GM19025 (cell line): Measurements from ENCODE around the gene PYGO2.

Experiments used
- ATAC-seq: cut with Tn5 transposase; IDR thresholded peaks from one replicate; pipeline ENCODE4 v1.9.1; 2021; ENCODE audit warnings: mild to moderate bottlenecking, low read depth, moderate library complexity; ENCODE audit not compliant: unreplicated experiment

The PYGO2 gene

GRCh38 chr1:154945962-154946850 lies 15.4 kb downstream of the PYGO2 start:
- no peak for ATAC-seq

GRCh38 chr1:154945160-154945961 lies 16.2 kb downstream of the PYGO2 start:
- ATAC-seq, result no peak

GRCh38 chr1:154944401-154945159 lies 17.0 kb downstream of the PYGO2 start:
- ATAC-seq, result no peak

- ATAC-seq, result no peak
Measured at GRCh38 chr1:154943649-154944400, 17.8 kb downstream of the PYGO2 start.

- no peak for ATAC-seq
Measured at GRCh38 chr1:154941333-154942013, 20.1 kb downstream of the PYGO2 start.

GRCh38 chr1:154940651-154941194 lies 20.9 kb downstream of the PYGO2 start:
- no peak for ATAC-seq

GRCh38 chr1:154940213-154940560 lies 21.4 kb downstream of the PYGO2 start:
- no peak for ATAC-seq

GRCh38 chr1:154938604-154939399 lies 22.8 kb downstream of the PYGO2 start:
- no peak for ATAC-seq

GRCh38 chr1:154937988-154938386 lies 23.6 kb downstream of the PYGO2 start:
- no peak for ATAC-seq

- ATAC-seq, result peak; percentile 47
Measured at GRCh38 chr1:154937085-154937987, 24.2 kb downstream of the PYGO2 start.

GRCh38 chr1:154936555-154937084 lies 25.0 kb downstream of the PYGO2 start, which contains the start of gene PMVK:
TSS of gene PMVK (minus strand) at chr1:154936719. CDS start at chr1:154936685, 34 bp downstream.
- peak; percentile 64 for ATAC-seq

- no peak for ATAC-seq
Measured at GRCh38 chr1:154935749-154936554, 25.6 kb downstream of the PYGO2 start.

- ATAC-seq, result no peak
Measured at GRCh38 chr1:154934358-154934948, 27.1 kb downstream of the PYGO2 start.

GRCh38 chr1:154931940-154932487 lies 29.6 kb downstream of the PYGO2 start:
- ATAC-seq, result no peak

GRCh38 chr1:154926201-154926600 lies 35.4 kb downstream of the PYGO2 start:
- ATAC-seq, result no peak
